Large intestine (tissue), 12 donors: Measurements from ENCODE around the gene KCNG1. TPM values are rescaled to one million over a fixed set of nuclear protein-coding genes. Genes with fewer than 3 reads are reported as not detected.

Experiments
- DNase-seq, 2 donors: peaks; one replicate each; pipeline versions ENCODE4 v3.0.0 to v3.0.0-alpha.2; 2013
- H3K27ac ChIP-seq: one replicate; pipeline ENCODE4 v1.5.1; 2013; ENCODE audit warnings: low read length
- H3K27me3 ChIP-seq: 2 replicates; pipeline ENCODE4 v1.6.1; 2013; ENCODE audit warnings: low read length; ENCODE audit not compliant: control insufficient read depth, insufficient read depth
- H3K36me3 ChIP-seq: 2 replicates; pipeline ENCODE4 v1.6.1; 2013; ENCODE audit warnings: low read length; ENCODE audit not compliant: control insufficient read depth, insufficient read depth
- H3K4me1 ChIP-seq: one replicate; pipeline ENCODE4 v1.6.1; 2013; ENCODE audit warnings: low read length; ENCODE audit not compliant: control insufficient read depth, insufficient read depth
- H3K4me3 ChIP-seq: one replicate; pipeline ENCODE4 v1.5.1; 2013; ENCODE audit warnings: low read length
- H3K9me3 ChIP-seq: one replicate; pipeline ENCODE4 v1.6.1; 2013; ENCODE audit warnings: mild to moderate bottlenecking, low read depth, low read length, moderate library complexity; ENCODE audit not compliant: control insufficient read depth
- WGBS: methylation state at CpG from one replicate; pipeline ENCODE4 v1.1.5; 2013; ENCODE audit warnings: low lambda C conversion rate; ENCODE audit not compliant: insufficient coverage; 5-methylcytosine and 5-hydroxymethylcytosine counted together
- long read RNA-seq, 11 donors: transcript quantifications; one replicate each; lab custom pipeline, GENCODE V29; 2026
- polyA plus RNA-seq: library from polyadenylated mRNA; unstranded; fragments of 120-200 nt; gene quantifications from one replicate; pipeline ENCODE4 v1.2.1, GENCODE V29; 2013

Gene KCNG1
- 29.8 TPM for polyA plus RNA-seq
- long read RNA-seq, donor 1 = 0 reads
- long read RNA-seq, donor 2, partial matches to known transcripts = 6 of 14 reads
- long read RNA-seq, donor 2, other reads (novel, unspliced or antisense) = 5 of 14 reads
- long read RNA-seq, donor 3, partial matches to known transcripts = 0 of 13 reads
- long read RNA-seq, donor 3, other reads (novel, unspliced or antisense) = 10 of 13 reads
- long read RNA-seq, donor 4 = 0 reads
- long read RNA-seq, donor 5, partial matches to known transcripts = 0 of 1 reads
- long read RNA-seq, donor 5, other reads (novel, unspliced or antisense) = 0 of 1 reads
- long read RNA-seq, donor 6, partial matches to known transcripts = 0 of 3 reads
- long read RNA-seq, donor 6, other reads (novel, unspliced or antisense) = 0 of 3 reads
- long read RNA-seq, donor 7 = 0 reads
- long read RNA-seq, donor 8, partial matches to known transcripts = 0 of 3 reads
- long read RNA-seq, donor 8, other reads (novel, unspliced or antisense) = 0 of 3 reads
- long read RNA-seq, donor 9, partial matches to known transcripts = 0 of 2 reads
- long read RNA-seq, donor 9, other reads (novel, unspliced or antisense) = 0 of 2 reads
- long read RNA-seq, donor 10, partial matches to known transcripts = 0 of 1 reads
- long read RNA-seq, donor 10, other reads (novel, unspliced or antisense) = 0 of 1 reads
- long read RNA-seq, donor 11, partial matches to known transcripts = 5 of 6 reads
- long read RNA-seq, donor 11, other reads (novel, unspliced or antisense) = 0 of 6 reads

GRCh38 chr20:51022803-51023616 is at the start of gene KCNG1:
Gene KCNG1, minus strand, starts transcription at chr20:51023107. Its CDS starts 12,769 bp downstream, at chr20:51010338.
- H3K4me1 ChIP-seq = peaks cover 7% of the 10 kb centered on the region
- no peak within 1 kb of the TSS for H3K27ac ChIP-seq
- peaks cover 77% of the 10 kb centered on the region for H3K27me3 ChIP-seq
- H3K4me3 ChIP-seq = peak within 1 kb of the TSS; percentile 55
- peak; percentile 74 to 84 for DNase-seq
- H3K9me3 ChIP-seq = peaks cover 3% of the 10 kb centered on the region
- WGBS = no CpG with 5 or more reads among the region's 108 CpGs
- H3K36me3 ChIP-seq = no peaks in the 10 kb centered on the region

- Histone ChIP-seq H3K27ac (no peak overlapping the region), H3K36me3 (no peaks in the 10 kb centered on the region), H3K27me3 (no peaks in the 10 kb centered on the region), H3K4me3 (no peak overlapping the region), H3K4me1 (no peaks in the 10 kb centered on the region), H3K9me3 (no peaks in the 10 kb centered on the region)
- no peak for DNase-seq
- no CpG with 5 or more reads among the region's 4 CpGs for WGBS
Measured at GRCh38 chr20:51070621-51071020, 47.7 kb upstream of the KCNG1 start.

GRCh38 chr20:51067792-51068191 is 44.9 kb upstream of the KCNG1 start:
- DNase-seq = peak in 1 of 2 donors; percentile 37
- peaks cover 4% of the 10 kb centered on the region for H3K27me3 ChIP-seq
- 0% methylated on average over 1 of the region's 5 CpGs for WGBS
- no peak overlapping the region for H3K27ac ChIP-seq
- no peaks in the 10 kb centered on the region for H3K36me3 ChIP-seq
- no peaks in the 10 kb centered on the region for H3K9me3 ChIP-seq
- no peaks in the 10 kb centered on the region for H3K4me1 ChIP-seq
- H3K4me3 ChIP-seq = no peak overlapping the region

- H3K27ac ChIP-seq = no peak overlapping the region
- no peak for DNase-seq
- H3K4me1 ChIP-seq = no peaks in the 10 kb centered on the region
- peaks cover 4% of the 10 kb centered on the region for H3K27me3 ChIP-seq
- no peak overlapping the region for H3K4me3 ChIP-seq
- H3K9me3 ChIP-seq = no peaks in the 10 kb centered on the region
- no peaks in the 10 kb centered on the region for H3K36me3 ChIP-seq
- WGBS = 88% methylated on average over 3 of the region's 4 CpGs
Measured at GRCh38 chr20:51065615-51066014, 42.7 kb upstream of the KCNG1 start.

GRCh38 chr20:51064137-51064536 is 41.2 kb upstream of the KCNG1 start:
- no peak overlapping the region for H3K27ac ChIP-seq
- H3K9me3 ChIP-seq = no peaks in the 10 kb centered on the region
- H3K36me3 ChIP-seq = no peaks in the 10 kb centered on the region
- H3K4me1 ChIP-seq = no peaks in the 10 kb centered on the region
- DNase-seq = no peak
- H3K27me3 ChIP-seq = peaks cover 4% of the 10 kb centered on the region
- WGBS = 88% methylated on average over 1 of the region's 5 CpGs
- H3K4me3 ChIP-seq = no peak overlapping the region

GRCh38 chr20:51062065-51062464 is 39.2 kb upstream of the KCNG1 start:
- H3K4me1 ChIP-seq = no peaks in the 10 kb centered on the region
- H3K4me3 ChIP-seq = no peak overlapping the region
- DNase-seq = no peak
- WGBS = 100% methylated on average over 1 of the region's 7 CpGs
- no peaks in the 10 kb centered on the region for H3K9me3 ChIP-seq
- no peaks in the 10 kb centered on the region for H3K36me3 ChIP-seq
- H3K27me3 ChIP-seq = peaks cover 9% of the 10 kb centered on the region
- no peak overlapping the region for H3K27ac ChIP-seq

GRCh38 chr20:51061418-51062045 is 38.6 kb upstream of the KCNG1 start:
- Histone ChIP-seq H3K4me1 (no peaks in the 10 kb centered on the region), H3K27me3 (peaks cover 10% of the 10 kb centered on the region), H3K27ac (no peak overlapping the region), H3K4me3 (no peak overlapping the region), H3K9me3 (no peaks in the 10 kb centered on the region), H3K36me3 (no peaks in the 10 kb centered on the region)
- 100% methylated on average over 1 of the region's 5 CpGs for WGBS
- DNase-seq = no peak

GRCh38 chr20:51060301-51060700 is 37.4 kb upstream of the KCNG1 start:
- Histone ChIP-seq H3K4me3 (no peak overlapping the region), H3K4me1 (no peaks in the 10 kb centered on the region), H3K36me3 (no peaks in the 10 kb centered on the region), H3K9me3 (no peaks in the 10 kb centered on the region), H3K27me3 (peaks cover 11% of the 10 kb centered on the region), H3K27ac (no peak overlapping the region)
- WGBS = no CpG with 5 or more reads among the region's 5 CpGs
- DNase-seq = no peak

GRCh38 chr20:51059862-51060261 is 37.0 kb upstream of the KCNG1 start:
- H3K36me3 ChIP-seq = no peaks in the 10 kb centered on the region
- no peaks in the 10 kb centered on the region for H3K4me1 ChIP-seq
- peaks cover 15% of the 10 kb centered on the region for H3K27me3 ChIP-seq
- no peak for DNase-seq
- no peak overlapping the region for H3K4me3 ChIP-seq
- no peak overlapping the region for H3K27ac ChIP-seq
- WGBS = no CpG with 5 or more reads among the region's 1 CpG
- no peaks in the 10 kb centered on the region for H3K9me3 ChIP-seq

GRCh38 chr20:51058017-51058416 is 35.1 kb upstream of the KCNG1 start:
- no peak for DNase-seq
- Histone ChIP-seq H3K9me3 (no peaks in the 10 kb centered on the region), H3K36me3 (no peaks in the 10 kb centered on the region), H3K4me1 (no peaks in the 10 kb centered on the region), H3K27ac (no peak overlapping the region), H3K4me3 (no peak overlapping the region), H3K27me3 (peaks cover 14% of the 10 kb centered on the region)
- WGBS = no CpG with 5 or more reads among the region's 9 CpGs
